Adipose tissue (tissue), 3 donors: ENCODE measurements around the gene PTGDR. TPM values are rescaled to one million over a fixed set of nuclear protein-coding genes. Genes with fewer than 3 reads are reported as not detected.

ENCODE experiments used
- H3K27ac ChIP-seq: one replicate; pipeline ENCODE4 v1.5.1; 2013; ENCODE audit warnings: low read depth, low read length
- WGBS, 3 donors: extraction: QIAGEN DNeasy Blood & Tissue Kit; methylation state at CpG; one replicate each; pipeline ENCODE4 v1.1.7; 2013; 5-methylcytosine and 5-hydroxymethylcytosine counted together
- polyA plus RNA-seq, 3 donors: library from polyadenylated mRNA; stranded (reverse); fragments of 200-250 nt; gene quantifications; one replicate each; pipeline ENCODE4 v1.2.3, GENCODE V29; 2013
- donor health status: healthy with polysubstance abuse.
- donor health status: Bipolar disorder and iron deficiency.
- donor health status: healthy.

Gene PTGDR, protein sequence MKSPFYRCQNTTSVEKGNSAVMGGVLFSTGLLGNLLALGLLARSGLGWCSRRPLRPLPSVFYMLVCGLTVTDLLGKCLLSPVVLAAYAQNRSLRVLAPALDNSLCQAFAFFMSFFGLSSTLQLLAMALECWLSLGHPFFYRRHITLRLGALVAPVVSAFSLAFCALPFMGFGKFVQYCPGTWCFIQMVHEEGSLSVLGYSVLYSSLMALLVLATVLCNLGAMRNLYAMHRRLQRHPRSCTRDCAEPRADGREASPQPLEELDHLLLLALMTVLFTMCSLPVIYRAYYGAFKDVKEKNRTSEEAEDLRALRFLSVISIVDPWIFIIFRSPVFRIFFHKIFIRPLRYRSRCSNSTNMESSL
- under 1 TPM; 0.08 to 0.67 (median 0.59) TPM for polyA plus RNA-seq

DNA sequence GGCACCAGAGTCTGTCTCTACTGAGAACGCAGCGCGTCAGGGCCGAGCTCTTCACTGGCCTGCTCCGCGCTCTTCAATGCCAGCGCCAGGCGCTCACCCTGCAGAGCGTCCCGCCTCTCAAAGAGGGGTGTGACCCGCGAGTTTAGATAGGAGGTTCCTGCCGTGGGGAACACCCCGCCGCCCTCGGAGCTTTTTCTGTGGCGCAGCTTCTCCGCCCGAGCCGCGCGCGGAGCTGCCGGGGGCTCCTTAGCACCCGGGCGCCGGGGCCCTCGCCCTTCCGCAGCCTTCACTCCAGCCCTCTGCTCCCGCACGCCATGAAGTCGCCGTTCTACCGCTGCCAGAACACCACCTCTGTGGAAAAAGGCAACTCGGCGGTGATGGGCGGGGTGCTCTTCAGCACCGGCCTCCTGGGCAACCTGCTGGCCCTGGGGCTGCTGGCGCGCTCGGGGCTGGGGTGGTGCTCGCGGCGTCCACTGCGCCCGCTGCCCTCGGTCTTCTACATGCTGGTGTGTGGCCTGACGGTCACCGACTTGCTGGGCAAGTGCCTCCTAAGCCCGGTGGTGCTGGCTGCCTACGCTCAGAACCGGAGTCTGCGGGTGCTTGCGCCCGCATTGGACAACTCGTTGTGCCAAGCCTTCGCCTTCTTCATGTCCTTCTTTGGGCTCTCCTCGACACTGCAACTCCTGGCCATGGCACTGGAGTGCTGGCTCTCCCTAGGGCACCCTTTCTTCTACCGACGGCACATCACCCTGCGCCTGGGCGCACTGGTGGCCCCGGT lies at the start of gene PTGDR:
Gene PTGDR (plus strand): TSS at position 198 of the 778 bp plus-strand sequence. CDS start 117 bp downstream, at position 315.
- H3K27ac ChIP-seq, result no peak within 1 kb of the TSS
- WGBS, 3 donors, result 2% methylated on average over 62 to 63 of the region's 63 CpGs

DNA sequence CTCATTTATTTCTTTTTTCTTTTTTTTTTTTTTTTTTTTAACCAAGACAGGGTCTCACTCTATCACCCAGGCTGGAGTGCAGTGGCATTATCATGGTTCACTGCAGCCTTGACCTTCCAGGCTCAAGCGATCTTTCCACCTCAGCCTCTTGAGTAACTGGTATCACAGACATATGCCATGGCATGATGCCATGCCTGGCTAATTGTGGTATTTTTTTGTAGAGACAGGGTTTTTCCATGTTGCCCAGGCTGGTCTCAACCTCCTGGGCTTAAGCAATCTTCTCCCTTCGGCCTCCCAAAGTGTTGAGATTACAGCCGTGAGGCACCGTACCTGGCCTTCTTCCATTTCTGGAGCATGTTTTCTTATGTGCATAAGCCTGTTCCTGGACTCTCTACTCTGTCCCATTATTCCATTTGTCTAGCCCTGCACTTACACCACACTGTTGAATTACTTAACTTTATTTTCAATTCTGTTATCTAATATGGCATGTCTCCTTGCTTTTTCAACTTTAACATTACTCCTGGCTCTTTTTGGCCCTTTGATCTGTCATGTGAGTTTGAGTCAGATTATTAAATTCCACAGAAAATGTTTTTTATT lies 47.9 kb upstream of the PTGDR start:
- no peak overlapping the region for H3K27ac ChIP-seq
- WGBS, 3 donors, result 81 to 84% (median 81%) methylated on average over 4 of the region's 4 CpGs

DNA sequence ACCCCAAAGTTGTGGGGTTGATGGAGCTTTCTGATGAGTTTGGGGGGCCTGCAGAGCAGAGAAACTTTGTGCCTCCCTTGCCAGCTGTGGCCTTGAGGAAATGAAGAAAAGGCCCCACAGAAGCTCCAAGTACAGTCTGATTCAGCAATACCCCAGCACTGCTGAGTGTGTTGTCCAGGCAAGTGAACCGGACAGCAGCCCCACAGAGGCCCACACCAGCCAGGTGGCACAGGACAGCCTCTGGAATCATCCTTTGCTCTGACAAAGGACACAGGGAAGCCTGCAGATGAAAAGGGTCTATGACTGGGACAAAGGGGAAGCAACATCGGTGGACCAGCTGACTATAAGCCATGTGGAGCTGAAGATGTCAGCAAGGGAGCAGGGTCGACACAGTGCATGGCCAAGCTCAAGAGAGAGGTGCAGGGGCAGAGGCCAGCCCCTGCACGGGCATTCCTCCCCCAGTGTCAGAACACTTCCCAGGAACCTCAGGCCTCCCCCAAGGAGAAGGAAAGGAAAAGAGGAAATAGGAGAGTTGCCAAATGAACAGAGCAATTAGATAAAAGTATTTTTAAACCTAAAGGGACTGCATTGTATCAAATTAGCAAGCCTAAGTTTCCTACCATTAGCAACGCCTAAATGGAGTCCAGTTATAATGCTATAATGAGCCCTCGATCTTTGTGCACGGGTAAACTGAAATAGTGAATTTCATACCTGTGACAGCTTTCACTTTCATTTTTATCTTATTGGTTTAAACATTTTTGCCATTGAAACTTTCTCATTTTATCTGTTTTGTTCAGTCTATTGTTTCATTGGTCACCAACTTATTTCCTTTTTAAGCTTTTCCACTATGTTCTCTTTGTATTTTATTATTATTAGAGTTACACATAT lies 46.3 kb upstream of the PTGDR start:
- H3K27ac ChIP-seq, result no peak overlapping the region
- 34 to 67% (median 40%) methylated on average over 7 of the region's 7 CpGs for WGBS, 3 donors

DNA sequence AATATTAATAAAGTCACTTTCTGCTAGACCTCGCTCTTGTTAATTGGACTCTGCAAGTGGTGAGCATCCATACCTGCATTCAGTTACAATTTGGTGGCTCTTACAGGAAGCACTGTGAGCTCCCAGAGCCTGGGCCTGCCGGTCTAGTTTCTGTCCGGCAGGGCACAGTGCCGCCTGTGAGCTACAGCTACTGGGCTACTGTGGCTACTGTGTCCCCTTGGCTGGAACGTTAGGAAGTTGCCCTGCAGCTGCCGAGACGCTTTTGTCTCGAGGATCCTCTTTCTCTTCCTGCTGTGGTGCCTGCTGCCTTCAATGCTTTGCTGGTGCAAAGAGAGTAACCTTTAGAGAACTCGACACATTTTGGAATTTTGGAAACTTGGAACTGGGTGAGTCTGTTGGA lies 44.6 kb upstream of the PTGDR start:
- 78 to 85% (median 85%) methylated on average over 9 of the region's 9 CpGs for WGBS, 3 donors

DNA sequence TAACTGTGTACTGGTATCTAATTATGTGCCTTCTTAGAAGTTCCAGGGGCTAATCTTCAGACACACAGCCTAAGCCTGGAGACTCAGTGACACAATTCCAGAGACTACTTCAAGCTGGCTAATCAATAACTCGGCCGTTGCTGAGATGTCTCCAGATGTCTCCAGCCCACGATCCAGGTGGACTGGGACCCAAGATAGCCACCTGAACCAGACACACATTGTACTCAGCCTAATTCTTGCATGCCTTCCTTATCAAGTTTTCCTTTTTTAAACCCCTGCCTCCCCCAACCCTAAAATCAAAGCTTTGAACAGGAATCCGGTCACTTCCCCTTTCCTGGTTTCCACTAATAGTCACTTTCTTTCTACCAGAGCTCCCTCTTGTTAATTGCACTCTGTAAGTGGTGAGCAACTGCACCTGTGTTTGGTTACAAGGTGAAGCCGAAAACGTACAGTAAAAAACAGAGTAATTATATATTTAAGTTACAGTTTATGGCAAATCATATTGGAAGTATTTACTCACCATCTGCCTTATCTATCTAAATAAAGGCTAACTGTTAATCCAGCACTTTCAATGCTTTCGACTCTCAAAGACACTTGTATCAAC lies 39.8 kb upstream of the PTGDR start:
- WGBS, 3 donors, result 22 to 64% (median 54%) methylated on average over 7 of the region's 7 CpGs
- H3K27ac ChIP-seq, result no peak overlapping the region

More for the DNA sequence above, 44.6 kb upstream of the PTGDR start:
- H3K27ac ChIP-seq, result no peak overlapping the region

DNA sequence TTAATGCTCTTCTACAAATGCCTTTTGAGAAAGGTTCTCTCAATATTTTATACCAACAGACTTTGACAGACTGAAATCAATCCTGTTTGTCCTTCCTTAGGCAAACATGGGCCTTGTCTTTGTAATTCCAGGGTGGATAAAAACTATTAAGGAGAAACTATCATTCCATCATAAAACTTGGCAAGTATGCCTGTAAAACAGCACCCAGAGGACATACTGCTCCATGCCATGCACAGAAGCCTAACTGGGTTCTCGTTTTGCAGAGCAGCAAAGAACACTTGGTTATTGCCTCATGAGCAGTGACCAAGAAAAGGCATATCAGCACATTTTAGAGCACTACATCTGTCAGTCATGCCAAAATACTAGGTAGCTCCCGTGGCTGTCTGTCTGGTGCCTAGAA lies 33.8 kb upstream of the PTGDR start:
- no peak overlapping the region for H3K27ac ChIP-seq
- WGBS, 3 donors, result 48 to 65% (median 62%) methylated on average over 2 of the region's 2 CpGs

DNA sequence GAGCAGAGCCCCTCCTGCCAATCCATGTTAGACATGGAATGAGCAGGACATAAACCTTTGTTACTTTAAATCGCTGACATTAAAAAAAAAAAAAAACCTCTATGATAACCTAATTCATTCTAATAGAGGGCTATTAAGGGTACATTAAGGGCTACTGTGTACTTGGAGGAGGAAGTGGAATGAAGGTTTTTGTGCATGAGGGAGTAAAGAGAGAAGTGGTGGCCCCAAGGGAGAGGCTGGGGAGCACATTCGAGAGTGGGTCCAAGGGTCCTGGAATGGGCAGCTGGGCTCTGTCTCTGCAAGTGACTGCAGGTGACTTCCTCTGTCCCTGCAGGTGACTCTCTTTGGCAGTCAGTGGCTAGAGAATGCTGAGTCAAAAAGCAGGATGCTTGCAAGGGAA lies 32.1 kb upstream of the PTGDR start:
- no peak overlapping the region for H3K27ac ChIP-seq
- 43 to 82% (median 64%) methylated on average over 2 of the region's 2 CpGs for WGBS, 3 donors

DNA sequence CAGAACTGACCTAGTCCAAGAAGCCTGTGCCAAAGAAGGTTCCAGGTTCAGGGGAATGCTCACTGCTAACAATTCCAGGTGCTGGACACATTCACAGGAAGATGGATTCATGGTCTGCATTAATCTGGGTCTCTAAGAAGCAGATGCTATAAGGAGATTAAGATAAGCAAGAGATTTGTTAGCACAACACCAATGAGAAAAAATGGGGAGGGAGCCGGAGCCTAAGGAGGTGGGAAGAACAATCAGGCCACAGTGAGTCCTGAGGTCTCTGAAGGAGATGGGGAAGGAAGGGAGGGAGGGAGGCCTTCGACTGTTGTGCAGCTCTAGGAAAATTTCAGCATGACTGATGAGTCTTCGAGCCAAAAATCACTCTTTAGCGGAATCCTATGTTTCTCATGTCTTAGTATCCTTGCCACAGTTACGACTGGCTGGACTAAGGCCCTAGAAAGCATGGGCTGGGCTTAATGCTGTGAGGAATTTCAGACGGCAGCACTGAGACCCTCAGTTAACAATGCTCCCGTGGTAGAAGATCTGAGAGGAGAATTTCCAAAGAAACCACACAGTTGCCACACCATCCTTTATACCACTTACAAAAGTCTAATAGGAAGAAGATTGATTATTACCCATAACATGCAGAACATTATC lies 31.5 kb upstream of the PTGDR start:
- WGBS, 3 donors, result 51 to 58% (median 53%) methylated on average over 7 of the region's 7 CpGs

DNA sequence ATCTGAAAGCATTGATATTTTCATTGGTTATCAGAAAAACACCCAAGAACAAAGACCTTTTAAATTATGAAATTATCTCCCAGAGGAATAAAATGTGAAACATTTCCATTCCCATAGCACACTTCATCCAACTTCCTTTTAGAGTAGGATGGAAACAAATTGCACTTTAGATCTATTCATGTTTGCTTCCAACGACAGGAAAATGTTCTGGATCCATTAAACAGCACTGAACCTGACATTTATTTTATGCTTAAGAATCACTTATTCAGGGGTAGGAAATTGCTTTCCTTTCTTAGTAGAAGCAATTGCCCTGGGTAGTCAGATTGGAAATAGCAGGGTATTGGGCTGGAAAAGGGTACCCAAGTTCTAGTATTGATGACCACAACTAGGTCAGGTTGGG lies 28.8 kb upstream of the PTGDR start:
- H3K27ac ChIP-seq, result no peak overlapping the region
- WGBS, 3 donors, result 50 to 59% (median 59%) methylated on average over 1 of the region's 1 CpG

More for the DNA sequence above, 31.5 kb upstream of the PTGDR start:
- H3K27ac ChIP-seq, result no peak overlapping the region

DNA sequence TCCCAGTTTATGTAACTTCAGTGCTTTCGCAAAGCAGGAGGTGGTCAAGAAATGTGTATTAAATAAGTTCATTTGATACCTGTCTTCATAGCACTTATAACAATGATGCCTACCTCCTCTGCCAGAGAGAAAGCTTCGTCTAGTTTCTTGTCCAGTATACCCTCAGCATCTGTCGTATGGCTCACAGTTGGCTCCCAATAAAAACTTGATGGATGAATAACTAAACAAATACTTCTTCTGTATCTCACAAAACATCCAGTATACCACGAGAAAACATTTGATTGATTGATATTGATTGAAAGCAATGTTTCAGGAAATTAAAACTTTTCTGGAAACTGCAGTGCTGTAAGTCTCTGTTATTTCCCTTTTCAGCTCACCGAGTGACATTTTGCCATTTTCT lies 26.9 kb upstream of the PTGDR start:
- no peak overlapping the region for H3K27ac ChIP-seq
- 23 to 73% (median 58%) methylated on average over 5 of the region's 5 CpGs for WGBS, 3 donors

DNA sequence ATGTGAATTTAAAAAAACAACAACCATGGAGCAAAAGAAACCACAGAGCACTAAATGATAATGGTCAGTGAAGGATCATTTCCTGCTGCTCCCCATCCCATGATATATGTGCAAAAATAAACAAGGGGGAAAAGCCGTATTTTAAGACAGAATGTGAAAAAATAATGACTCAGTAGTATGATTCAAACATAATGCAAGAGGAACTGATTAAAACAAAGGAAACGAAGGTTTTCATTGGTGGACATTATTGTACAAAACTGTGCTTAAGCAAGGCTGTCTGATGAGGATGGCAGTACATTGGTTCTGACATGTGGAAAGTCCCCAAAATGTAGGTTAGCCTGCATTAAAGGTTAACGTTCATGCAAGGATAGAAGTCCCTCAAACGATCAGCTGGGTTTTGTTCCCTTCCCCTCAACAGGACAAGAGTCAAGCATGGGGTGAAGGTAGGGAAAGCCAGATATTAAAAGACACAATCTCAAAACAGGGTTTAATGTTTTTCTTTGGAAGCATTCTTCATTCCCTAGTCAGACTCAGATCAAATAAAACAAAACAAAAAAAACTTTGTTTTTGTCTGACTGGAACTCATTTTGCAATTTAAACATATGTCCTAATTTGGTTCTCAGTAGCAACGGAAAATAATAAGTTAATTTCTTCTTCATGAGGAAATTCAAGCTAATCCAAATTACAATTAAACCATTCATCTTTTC lies 26.3 kb upstream of the PTGDR start:
- no peak overlapping the region for H3K27ac ChIP-seq
- WGBS, 3 donors, result 41 to 61% (median 53%) methylated on average over 5 of the region's 5 CpGs

DNA sequence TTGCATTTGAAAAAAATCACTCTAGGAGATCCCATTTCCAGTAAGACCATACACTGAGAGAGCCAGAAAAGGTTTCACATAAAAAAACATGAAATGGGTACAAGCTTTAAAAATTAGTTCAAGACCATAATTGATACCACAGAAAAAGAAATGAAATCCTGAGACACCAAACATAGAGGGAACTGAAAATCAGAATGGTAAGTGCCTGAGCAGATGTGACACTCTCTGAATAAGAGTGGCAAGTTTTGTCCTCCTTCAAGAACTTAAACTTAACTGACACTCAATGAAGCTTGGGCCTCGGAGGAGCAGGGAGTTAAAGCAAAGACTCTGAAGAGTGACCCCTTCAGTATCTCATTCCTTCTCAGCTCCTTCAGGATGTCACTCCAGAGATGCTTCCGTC lies 23.2 kb upstream of the PTGDR start:
- H3K27ac ChIP-seq, result no peak overlapping the region
- 55 to 92% (median 85%) methylated on average over 2 of the region's 2 CpGs for WGBS, 3 donors

DNA sequence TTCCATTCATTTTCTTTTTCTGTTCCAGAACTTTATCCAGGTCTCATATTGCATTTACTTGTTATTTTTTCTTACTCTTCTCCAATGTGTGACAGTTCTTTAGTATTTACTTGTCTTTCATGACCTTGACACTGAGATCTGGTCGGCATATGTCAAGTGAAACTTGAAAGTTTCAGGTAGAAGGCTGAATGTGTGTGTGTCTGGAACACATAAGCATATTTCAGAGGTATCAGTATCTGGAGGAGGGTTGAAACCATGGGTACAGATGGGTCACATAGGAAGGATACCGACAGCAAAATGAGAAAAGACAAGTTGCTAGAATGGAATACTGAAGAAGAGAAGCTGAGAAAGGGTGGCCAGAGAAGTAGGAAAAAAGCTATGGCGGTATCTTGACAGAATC lies 22.5 kb upstream of the PTGDR start:
- 80 to 92% (median 90%) methylated on average over 3 of the region's 3 CpGs for WGBS, 3 donors
- H3K27ac ChIP-seq, result no peak overlapping the region

DNA sequence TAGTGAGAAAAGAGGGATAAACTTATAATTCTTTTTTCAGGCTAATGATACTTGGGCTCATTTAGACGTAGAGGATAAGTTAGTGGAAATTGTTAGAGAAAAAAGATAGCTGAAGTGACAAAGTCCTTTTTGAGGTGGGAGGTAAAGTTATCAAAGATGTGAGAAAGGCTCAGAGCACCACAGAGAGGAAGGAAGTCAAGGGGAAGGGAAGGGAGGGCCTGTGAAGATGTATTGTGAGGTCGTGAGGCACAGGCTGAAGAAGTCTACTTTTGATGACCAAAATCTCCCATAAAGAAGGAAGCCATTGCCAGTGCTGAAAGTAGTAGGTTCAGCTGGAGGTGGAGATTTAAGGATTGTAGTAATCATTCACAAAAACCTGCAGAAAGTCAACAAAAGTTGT lies 19.4 kb upstream of the PTGDR start:
- WGBS, 3 donors, result 48 to 69% (median 66%) methylated on average over 2 of the region's 2 CpGs
- H3K27ac ChIP-seq, result no peak overlapping the region

DNA sequence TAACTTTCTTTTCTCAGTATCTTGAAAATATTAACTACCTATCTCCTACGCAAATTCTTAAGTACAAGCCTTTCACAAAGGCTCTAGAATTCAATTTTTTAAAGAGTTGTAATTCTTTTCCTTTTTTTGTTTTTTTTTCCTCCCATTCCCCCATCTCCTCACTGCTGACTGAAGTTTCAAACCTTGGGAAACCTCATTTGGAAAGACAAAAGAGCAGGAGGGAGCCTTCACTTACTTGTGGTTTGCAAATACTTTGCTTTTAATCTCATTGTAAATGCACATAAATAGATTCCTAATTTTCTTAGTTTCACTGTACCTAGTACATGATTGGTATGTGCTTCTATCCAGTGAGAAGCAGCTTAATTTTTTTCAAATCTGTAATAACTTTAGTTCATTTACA lies 15.8 kb upstream of the PTGDR start:
- 53 to 94% (median 88%) methylated on average over 1 of the region's 1 CpG for WGBS, 3 donors
- no peak overlapping the region for H3K27ac ChIP-seq

DNA sequence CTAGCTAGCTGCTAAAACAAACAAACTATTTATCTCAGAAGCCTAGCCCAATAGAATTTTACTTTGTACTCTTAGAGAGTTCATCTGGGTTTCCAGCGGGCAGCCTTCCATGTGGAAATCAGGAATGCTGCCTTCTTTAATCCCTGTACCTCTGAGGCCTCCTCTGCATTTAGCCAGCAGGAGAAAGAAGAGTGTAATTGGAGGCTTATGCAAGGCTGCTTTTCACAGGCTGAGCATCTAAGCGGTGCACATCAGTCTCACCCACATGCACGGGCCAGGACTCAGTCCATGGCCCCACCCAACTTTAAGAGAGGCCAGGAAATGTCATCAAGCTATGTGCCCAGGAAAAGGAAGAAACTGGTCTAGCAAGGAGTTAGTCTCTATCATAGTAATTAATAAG lies 14.0 kb upstream of the PTGDR start:
- WGBS, 3 donors, result 46 to 55% (median 48%) methylated on average over 3 of the region's 3 CpGs
- no peak overlapping the region for H3K27ac ChIP-seq

DNA sequence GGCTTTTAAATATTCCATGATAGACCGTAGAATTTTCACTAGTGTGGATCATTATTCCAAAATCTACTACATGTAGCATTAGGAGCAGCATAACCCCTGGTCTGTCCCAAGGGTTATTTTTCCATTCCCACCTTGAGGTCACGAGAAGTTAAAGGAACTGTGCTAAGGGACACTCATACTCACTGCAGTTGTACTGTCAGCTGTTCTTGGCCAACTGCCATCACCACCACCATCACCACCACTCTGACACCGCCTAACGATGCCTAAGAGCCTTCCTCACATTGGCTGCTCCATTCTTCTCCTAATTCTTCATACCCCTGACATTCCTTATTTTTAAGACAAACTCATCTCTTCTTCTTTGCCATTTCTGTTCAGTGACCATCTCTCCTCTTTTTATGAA lies 13.4 kb upstream of the PTGDR start:
- 79 to 86% (median 80%) methylated on average over 4 of the region's 4 CpGs for WGBS, 3 donors
- no peak overlapping the region for H3K27ac ChIP-seq
